Measurements from ENCODE around the gene KBTBD6.

- TF ChIP-seq CTCF (IDR thresholded peaks at IDR 0.05): no peak
- no peak for TF ChIP-seq ZFX (IDR thresholded peaks at IDR 0.05; ENCODE audit: borderline replicate concordance)
Measured at GRCh38 chr13:41130356-41130755, 2.2 kb downstream of the KBTBD6 start.

Data from 22Rv1 (cell line).